SH-SY5Y (cell line): ENCODE results near the gene GIGYF1.

Experiments used
- GATA2 ChIP-seq: IDR thresholded peaks from 2 replicates; pipeline ENCODE4 v1.6.1; 2011; ENCODE audit warnings: mild to moderate bottlenecking, low read depth, low read length
- GATA3 ChIP-seq: IDR thresholded peaks from 2 replicates; pipeline ENCODE4 v1.6.1; 2011; ENCODE audit warnings: low read depth, mild to moderate bottlenecking, low read length, moderate library complexity

GRCh38 chr7:100705320-100705752 lies 11.3 kb upstream of the GIGYF1 start:
- TF ChIP-seq GATA2 (no peak), GATA3 (no peak)
